Measurements from ENCODE around the gene NDUFAF8.

The NDUFAF8 gene

GRCh38 chr17:81240761-81241160 is 1.6 kb downstream of the NDUFAF8 start:
- no peak for ATAC-seq

- no peak for ATAC-seq
Observed at GRCh38 chr17:81241203-81241602, 2.1 kb downstream of the NDUFAF8 start.

GRCh38 chr17:81241648-81242420 is 2.7 kb downstream of the NDUFAF8 start:
- ATAC-seq = no peak

- no peak for ATAC-seq
Observed at GRCh38 chr17:81242421-81243332, 3.6 kb downstream of the NDUFAF8 start.

GRCh38 chr17:81243333-81243664 is 4.2 kb downstream of the NDUFAF8 start:
- no peak for ATAC-seq

- no peak for ATAC-seq
Observed at GRCh38 chr17:81244358-81245023, 5.4 kb downstream of the NDUFAF8 start.

GRCh38 chr17:81245024-81245664 is 6.0 kb downstream of the NDUFAF8 start:
- ATAC-seq = peak; percentile 51 to 55

GRCh38 chr17:81245665-81246342 is 6.7 kb downstream of the NDUFAF8 start:
- ATAC-seq = no peak

- ATAC-seq = no peak
Observed at GRCh38 chr17:81246343-81246670, 7.2 kb downstream of the NDUFAF8 start.

GRCh38 chr17:81246679-81247338 is 7.7 kb downstream of the NDUFAF8 start:
- no peak for ATAC-seq

GRCh38 chr17:81247339-81247990 is 8.3 kb downstream of the NDUFAF8 start:
- ATAC-seq = no peak

- ATAC-seq = no peak
Observed at GRCh38 chr17:81248649-81249048, 9.5 kb downstream of the NDUFAF8 start.

- ATAC-seq = no peak
Observed at GRCh38 chr17:81249223-81250040, 10.3 kb downstream of the NDUFAF8 start.

- no peak for ATAC-seq
Observed at GRCh38 chr17:81250286-81251093, 11.4 kb downstream of the NDUFAF8 start.

- ATAC-seq = no peak
Observed at GRCh38 chr17:81251094-81251708, 12.1 kb downstream of the NDUFAF8 start.

- ATAC-seq = no peak
Observed at GRCh38 chr17:81251709-81252301, 12.7 kb downstream of the NDUFAF8 start.

- ATAC-seq = no peak
Observed at GRCh38 chr17:81252326-81252986, 13.3 kb downstream of the NDUFAF8 start.

- ATAC-seq = no peak
Observed at GRCh38 chr17:81252987-81253329, 13.8 kb downstream of the NDUFAF8 start.
